Measurements from ENCODE around the gene BIK. TPM values are rescaled to one million over a fixed set of nuclear protein-coding genes. Genes with fewer than 3 reads are reported as not detected.

BIK gene, protein sequence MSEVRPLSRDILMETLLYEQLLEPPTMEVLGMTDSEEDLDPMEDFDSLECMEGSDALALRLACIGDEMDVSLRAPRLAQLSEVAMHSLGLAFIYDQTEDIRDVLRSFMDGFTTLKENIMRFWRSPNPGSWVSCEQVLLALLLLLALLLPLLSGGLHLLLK
- 1.6 and 4.1 TPM in 2 replicates for total RNA-seq

DNA sequence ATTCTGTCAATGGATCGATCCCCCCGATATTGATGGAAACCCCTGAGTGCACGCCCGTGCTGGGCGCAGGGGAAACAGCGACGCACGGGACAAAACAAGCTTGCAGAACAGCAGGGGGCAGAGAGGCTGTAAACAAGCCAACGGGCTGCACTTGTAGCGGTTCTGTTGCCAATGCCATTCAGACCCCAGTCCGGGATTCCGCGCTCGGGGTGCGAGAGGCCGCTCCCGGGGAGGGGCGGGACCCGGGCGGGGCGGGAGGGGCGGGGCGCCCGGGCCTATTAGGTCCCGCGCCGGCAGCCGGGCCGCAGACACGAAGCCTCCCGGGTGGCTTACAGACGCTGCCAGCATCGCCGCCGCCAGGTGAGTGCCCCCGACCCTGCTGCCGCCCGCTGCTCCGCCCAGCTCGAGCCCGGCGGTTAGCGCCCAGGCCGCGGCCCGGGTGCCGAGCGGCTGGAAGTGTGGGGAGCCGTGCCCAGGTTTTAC lies at the start of gene BIK:
BIK (plus strand) TSS at position 307 of the 483 bp plus-strand sequence. CDS start 13,273 bp downstream, outside the sequence.

DNA sequence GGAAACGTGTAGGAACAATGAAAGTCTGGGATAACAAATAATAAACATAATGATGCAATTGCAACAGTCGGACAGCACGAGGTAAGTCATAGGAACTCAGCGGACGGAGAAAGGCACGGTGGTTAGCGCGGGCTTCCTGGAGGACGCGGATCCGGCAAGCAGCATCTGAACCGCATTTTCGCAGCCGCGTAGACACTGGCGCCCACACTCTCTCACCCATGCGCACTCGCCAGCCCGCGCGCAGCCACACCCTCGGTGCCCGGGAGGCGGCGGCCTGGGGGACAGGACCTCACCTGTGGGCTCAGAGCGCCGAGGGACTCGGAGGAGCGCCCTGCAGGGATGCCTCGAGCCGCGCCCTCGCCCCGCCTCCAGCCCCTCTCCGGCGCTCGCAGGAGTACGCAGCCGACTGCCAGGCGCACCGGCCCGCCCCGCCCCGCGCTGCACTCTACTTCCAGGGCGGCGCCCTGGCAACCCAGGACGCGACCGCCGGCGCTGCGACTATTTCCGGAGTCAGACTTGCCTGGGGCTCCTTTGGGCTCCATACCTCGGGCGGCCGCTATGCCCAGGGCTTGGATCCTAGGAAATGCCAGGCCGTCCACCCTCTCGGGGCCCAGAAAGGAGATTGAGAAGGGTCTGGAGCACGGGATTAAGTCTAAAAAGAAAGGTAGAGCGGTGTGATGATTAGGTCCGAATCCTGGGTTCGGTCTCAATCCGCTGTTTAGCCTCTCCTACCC lies 21.4 kb upstream of the BIK start, which contains the start of gene TTLL1:
TTLL1 (minus strand) TSS at position 408 of the 734 bp plus-strand sequence. CDS start 13,805 bp downstream, outside the sequence.

DNA sequence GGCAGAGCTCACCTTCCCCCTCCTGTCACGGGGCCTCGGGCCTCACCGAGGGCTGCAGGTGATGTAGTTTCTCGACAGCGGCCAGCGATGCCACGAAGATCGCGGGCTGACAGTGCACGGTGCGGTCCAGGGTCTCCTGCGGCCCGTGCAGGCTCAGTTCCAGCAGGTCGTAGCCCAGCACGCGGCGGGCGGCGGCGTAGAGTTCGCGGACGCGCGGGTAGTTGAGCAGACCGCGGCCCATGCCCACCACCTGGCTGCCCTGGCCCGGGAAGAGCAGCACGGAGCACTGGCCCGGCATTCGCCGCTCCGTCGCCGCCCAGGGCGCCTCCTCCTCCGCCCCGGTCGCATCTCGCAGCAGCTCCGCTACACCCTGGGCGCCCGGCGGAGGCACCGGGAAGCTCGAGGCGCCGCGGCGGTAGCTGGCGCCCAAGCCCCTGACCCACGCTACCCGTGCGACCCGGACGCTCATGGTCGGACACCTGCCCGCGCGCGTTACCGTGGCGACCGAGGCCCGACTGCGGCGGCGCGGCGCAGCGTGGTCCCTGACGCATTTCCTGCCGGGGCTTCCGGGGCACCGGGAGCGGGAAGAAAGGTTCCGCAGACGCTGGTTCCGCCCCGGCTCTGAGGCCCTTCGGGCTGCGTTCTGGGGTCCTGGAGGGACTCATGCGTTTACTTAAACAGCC lies 32.5 kb downstream of the BIK start, which contains the start of gene MCAT:
MCAT (minus strand) TSS at position 519 of the 683 bp plus-strand sequence; CDS start at position 469, 50 bp downstream.

DNA sequence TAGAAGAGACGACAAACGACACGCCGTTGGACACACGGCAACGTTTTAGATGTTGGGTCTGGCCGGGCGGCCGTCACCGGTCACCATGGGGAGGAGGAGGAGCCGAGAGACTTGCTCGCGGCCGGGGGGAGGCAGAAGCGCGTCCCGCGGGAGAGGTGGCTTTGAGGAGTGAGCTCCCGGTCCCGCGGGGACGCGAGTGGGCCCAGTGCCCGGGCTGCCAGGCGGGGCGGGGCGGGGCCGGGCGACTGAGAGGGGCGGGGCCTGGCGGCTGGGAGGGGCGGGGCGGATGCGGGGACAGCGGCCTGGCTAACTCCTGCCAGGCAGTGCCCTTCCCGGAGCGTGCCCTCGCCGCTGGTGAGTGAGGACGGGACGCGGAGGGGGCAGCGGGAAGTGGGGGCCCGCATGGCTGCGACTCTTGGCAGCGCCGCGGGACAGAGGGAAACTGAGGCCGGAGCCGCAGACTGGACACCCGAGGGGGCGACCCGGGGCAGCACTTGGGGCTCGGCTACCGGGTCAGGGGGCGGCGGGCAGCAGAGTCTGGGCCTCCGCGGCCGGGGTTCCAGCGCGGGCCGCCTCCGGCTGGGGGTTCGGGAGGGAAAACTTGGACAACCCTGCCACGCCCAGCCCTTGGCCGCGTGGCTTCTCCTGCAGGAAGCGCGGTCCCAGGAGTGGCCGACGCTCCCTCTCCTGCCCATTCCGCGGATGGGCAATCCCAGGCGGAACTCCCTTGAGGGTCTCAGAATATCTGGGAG lies 40.9 kb downstream of the BIK start, which contains the start of gene TSPO:
TSPO (plus strand) TSS at position 309 of the 752 bp plus-strand sequence. CDS start 7,680 bp downstream, outside the sequence.

Other genes with a start within 250 kb of the BIK start
- 86.8 and 96.8 TPM in 2 replicates for gene PACSIN2, start 95.6 kb upstream of the BIK start, total RNA-seq
- 9.2 TPM in 2 replicates for gene TTLL1, start 21.4 kb upstream of the BIK start, total RNA-seq
- gene MCAT, start 32.6 kb downstream of the BIK start, total RNA-seq: 9.9 and 11.3 TPM in 2 replicates
- 233 and 274 TPM in 2 replicates for gene TSPO, start 40.8 kb downstream of the BIK start, total RNA-seq
- gene TTLL12, start 76.4 kb downstream of the BIK start, total RNA-seq: 15.5 and 25.8 TPM in 2 replicates
- 0.86 and 1.8 TPM in 2 replicates for gene SCUBE1, start 232.6 kb downstream of the BIK start, total RNA-seq

Measured in dermis lymphatic vessel endothelial cell (primary cell).